AG10803 (cell line): Measurements from ENCODE around the gene COL6A2.

Source experiments
- DNase-seq: peaks from one replicate; pipeline ENCODE4 v3.0.0; 2010; ENCODE audit warnings: low read depth
- H3K4me3 ChIP-seq: 2 replicates; pipeline ENCODE4 v1.5.1; 2011; ENCODE audit warnings: mild to moderate bottlenecking, low read length, control low read depth
- TF ChIP-seq, protein P1 (sequence below): conservative IDR thresholded peaks from 2 replicates; pipeline ENCODE4 v1.5.1; 2011; ENCODE audit warnings: mild to moderate bottlenecking, low read length, control low read depth, inconsistent platforms

COL6A2 gene

DNA sequence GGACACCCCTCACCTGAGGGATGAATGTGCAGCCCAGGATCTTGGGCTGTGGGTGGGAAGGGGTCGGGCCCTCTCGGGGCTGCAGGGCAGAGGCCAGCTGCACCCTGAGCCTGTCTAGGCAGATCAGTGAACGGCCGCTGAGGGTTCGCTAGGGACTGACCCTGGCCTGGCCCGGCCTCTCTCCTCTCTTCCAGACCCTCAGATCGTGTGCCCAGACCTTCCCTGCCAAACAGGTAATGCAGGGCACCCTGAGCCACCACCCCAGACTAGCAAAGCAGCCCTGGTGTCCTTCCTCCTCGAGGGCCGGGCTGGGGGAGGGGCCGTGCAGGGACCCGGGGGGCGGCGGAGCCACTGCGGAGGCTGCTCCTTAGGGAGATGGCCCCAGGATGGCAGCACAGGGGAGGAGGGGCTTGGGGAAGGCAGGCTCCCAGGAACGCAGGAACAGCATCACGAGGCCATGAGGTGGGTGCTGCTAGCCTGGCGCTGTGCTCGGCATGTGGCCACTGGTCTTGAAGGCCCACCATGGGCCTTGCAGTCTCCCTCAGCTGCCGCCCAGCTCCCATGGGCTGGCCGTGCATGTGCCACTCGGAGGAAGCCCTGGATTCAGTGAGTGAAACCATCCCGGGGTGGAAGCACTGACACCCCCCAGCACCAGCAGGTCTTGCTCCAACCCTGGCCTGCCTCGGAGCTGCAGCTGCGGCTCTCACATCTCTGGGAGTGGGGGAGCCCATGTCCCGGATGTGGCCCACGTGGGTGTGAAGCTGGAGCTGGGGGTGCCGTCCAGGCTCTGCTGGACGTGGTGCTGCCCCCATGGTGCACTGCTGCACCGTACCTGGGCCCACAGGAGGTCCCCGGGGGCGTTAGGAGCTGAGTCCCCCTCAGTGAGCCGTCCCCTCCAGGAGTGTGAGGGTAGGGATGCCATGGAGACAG lies 28.7 kb downstream of the COL6A2 start:
- TF ChIP-seq, protein P1, sequence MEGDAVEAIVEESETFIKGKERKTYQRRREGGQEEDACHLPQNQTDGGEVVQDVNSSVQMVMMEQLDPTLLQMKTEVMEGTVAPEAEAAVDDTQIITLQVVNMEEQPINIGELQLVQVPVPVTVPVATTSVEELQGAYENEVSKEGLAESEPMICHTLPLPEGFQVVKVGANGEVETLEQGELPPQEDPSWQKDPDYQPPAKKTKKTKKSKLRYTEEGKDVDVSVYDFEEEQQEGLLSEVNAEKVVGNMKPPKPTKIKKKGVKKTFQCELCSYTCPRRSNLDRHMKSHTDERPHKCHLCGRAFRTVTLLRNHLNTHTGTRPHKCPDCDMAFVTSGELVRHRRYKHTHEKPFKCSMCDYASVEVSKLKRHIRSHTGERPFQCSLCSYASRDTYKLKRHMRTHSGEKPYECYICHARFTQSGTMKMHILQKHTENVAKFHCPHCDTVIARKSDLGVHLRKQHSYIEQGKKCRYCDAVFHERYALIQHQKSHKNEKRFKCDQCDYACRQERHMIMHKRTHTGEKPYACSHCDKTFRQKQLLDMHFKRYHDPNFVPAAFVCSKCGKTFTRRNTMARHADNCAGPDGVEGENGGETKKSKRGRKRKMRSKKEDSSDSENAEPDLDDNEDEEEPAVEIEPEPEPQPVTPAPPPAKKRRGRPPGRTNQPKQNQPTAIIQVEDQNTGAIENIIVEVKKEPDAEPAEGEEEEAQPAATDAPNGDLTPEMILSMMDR, result no peak
- no peak for DNase-seq
- H3K4me3 ChIP-seq, result no peak overlapping the region

DNA sequence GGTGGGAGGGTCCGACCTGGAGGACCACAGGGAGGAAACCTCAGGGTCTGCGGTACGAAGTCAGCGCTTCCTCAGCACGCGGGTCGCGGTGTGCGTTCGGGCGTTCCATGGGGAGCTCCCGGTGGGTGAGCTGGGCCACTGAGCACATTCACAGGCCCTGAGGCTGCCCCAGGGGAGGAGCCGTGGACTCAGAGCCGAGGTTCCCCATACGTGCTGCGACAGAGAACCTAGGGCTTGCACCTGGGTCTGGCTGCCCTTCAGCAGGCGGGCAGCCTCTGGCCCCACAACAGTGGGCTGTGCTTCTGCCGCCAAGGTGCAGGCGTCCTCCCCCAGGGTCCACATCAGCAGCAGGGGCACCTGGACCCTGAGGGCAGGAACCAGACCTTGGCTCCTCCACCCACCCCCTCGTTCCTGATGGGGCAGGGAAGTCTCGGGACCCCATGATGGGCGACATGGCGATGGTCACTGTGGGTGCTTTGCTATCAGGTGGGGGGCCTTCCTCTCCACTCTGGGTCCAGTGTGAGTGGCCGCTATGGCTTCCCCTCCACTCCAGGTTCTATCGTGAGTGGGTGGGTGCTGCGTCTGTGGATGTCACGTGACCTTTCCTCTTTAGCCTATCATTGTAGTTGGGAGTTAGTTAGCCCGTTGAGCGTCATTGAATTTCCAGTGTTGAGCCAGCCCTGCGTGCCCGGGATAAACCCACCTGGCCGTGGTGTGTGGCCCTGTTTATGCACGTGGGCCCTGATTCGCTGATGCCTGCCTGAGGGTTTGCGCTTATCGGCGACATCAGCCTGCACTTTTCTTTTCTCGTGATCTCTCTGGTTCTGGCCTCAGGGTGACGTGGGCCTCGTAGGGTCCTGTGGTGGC lies 29.6 kb downstream of the COL6A2 start:
- TF ChIP-seq, protein P1, result no peak
- DNase-seq, result no peak
- H3K4me3 ChIP-seq, result no peak overlapping the region

DNA sequence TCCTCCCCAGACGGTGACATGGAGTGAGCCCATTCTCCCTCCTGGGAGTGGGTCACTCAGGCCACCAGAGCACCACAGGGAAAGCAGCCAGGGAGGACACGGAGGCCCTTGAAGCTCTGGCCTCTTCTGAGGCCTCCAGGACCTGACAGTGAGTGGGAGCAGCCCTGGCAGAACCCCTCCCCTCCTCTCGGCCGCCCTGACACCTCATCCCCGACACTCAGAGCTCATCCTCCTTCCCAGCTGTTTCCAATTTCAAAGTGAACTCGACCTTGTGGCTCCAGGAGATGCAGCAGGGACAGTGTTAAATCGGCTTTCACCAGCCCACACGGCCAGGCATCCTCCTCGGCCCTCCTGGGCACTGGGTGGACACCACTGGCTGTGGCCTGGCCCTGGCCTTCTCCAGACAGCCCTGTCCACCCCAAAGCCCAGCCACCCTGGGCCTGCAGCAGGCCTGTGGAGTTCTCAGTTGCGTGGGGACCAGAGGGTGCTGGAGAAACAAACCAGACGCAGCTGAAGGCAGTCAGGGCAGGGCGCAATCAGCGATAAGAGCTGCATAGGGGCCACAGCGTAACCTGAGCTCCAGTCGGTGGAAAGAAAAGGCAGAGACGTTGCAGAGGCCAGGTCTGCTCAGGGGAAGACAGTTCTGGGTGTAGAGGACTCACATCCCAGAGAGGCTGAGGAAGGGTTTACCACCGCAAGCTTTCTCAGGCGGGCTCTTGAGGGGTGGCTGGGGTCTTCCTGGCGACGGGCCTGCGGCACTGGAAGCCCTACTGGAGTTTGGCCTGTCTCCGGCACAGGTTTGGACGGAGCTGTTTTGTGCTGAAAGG lies 30.4 kb downstream of the COL6A2 start:
- no peak for DNase-seq
- TF ChIP-seq, protein P1, result no peak
- no peak overlapping the region for H3K4me3 ChIP-seq

DNA sequence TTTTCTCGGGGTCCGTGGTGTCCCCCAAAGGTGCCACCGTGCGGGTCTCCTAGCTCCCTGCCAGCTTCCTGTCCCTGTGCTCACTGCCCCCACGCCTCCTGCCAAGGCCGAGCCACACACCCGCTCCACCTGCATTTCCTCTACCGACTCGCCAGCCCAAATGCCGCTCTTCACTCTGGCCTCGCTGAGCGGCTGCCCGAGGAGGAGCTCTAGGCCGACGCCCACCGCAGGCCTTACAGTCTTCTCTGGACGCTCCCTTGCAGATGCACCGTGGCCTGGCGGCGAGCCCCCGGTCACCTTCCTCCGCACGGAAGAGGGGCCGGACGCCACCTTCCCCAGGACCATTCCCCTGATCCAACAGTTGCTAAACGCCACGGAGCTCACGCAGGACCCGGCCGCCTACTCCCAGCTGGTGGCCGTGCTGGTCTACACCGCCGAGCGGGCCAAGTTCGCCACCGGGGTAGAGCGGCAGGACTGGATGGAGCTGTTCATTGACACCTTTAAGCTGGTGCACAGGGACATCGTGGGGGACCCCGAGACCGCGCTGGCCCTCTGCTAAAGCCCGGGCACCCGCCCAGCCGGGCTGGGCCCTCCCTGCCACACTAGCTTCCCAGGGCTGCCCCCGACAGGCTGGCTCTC lies 31.1 kb downstream of the COL6A2 start:
- no peak for DNase-seq
- TF ChIP-seq, protein P1, result no peak
- H3K4me3 ChIP-seq, result no peak overlapping the region

DNA sequence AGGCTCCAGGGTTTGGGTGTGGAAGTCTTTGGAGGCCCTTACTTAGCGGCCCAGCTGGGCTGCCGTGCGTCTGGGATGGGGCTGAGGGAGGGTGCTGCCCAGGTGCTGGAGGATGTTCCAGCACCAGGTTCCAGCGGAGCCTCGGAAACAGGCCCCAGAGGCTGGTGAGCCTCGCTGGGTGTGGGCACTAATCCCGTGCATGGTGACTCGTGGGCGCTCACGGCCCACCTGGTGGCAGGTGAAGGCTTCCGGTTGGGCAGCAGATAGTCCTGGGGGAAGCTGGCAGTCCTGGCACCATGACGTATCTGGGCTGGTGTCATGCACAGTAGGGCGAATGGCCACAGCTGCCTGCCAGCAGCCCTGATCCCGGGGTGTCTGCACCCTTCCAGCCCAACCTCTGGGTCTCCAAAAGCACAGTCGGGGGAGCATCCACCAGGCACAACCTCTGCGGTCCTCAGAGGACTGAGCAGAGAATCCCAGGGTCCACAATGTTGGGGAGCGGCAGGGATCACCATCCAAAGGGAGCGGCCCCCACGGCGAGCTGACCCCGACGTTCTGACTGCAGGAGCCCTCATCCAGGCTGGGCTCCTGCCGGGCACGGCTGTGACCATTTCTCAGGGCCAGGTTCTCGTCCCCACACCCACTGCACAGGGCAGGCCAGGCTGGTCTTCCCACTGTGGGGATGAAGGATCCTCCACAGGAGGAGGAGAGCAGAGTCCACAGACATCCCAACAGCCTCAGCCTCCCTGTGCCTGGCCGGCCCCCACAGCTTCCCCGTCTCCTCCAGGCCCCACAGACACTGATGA lies 32.1 kb downstream of the COL6A2 start:
- TF ChIP-seq, protein P1, result no peak
- no peak overlapping the region for H3K4me3 ChIP-seq
- no peak for DNase-seq
